SK-N-SH (cell line): ENCODE measurements around the gene PPP1R12C.
A peak's percentile ranks its signal among the peaks of the same experiment; 100 is the strongest.

Experiments
- FOXM1 ChIP-seq: IDR thresholded peaks from 2 replicates; pipeline ENCODE4 v1.4.0; 2012; ENCODE audit warnings: low read depth, mild to moderate bottlenecking
- MXI1 ChIP-seq: IDR thresholded peaks from 2 replicates; pipeline ENCODE4 v1.6.1; 2012; ENCODE audit warnings: mild to moderate bottlenecking, low read depth, low read length, improper control_type of control experiment
- POLR2AphosphoS5 ChIP-seq: IDR thresholded peaks from 2 replicates; pipeline ENCODE4 v1.6.1; 2012; ENCODE audit warnings: low read depth, low read length
- RAD21 ChIP-seq: IDR thresholded peaks from 2 replicates; pipeline ENCODE4 v1.6.1; 2012; ENCODE audit warnings: mild to moderate bottlenecking, low read length
- SMC3 ChIP-seq: IDR thresholded peaks from 2 replicates; pipeline ENCODE4 v1.6.1; 2012; ENCODE audit warnings: low read depth, low read length, improper control_type of control experiment
- TEAD4 ChIP-seq: IDR thresholded peaks from 2 replicates; pipeline ENCODE4 v1.4.0; 2012; ENCODE audit warnings: mild to moderate bottlenecking, borderline replicate concordance; ENCODE audit not compliant: insufficient read depth
- USF2 ChIP-seq: fragments of 150-350 bp; IDR thresholded peaks from 2 replicates; pipeline ENCODE4 v1.6.1; 2017; ENCODE audit warnings: antibody characterized with exemption, low read length, low read depth, borderline replicate concordance
- TF ChIP-seq, protein P1 (sequence below): fragments of 200-600 bp; sonication (generic); IDR thresholded peaks from 2 replicates; pipeline ENCODE4 v1.6.1; 2017; ENCODE audit warnings: antibody characterized with exemption, mild to moderate bottlenecking, moderate library complexity

- TF ChIP-seq, protein P1, sequence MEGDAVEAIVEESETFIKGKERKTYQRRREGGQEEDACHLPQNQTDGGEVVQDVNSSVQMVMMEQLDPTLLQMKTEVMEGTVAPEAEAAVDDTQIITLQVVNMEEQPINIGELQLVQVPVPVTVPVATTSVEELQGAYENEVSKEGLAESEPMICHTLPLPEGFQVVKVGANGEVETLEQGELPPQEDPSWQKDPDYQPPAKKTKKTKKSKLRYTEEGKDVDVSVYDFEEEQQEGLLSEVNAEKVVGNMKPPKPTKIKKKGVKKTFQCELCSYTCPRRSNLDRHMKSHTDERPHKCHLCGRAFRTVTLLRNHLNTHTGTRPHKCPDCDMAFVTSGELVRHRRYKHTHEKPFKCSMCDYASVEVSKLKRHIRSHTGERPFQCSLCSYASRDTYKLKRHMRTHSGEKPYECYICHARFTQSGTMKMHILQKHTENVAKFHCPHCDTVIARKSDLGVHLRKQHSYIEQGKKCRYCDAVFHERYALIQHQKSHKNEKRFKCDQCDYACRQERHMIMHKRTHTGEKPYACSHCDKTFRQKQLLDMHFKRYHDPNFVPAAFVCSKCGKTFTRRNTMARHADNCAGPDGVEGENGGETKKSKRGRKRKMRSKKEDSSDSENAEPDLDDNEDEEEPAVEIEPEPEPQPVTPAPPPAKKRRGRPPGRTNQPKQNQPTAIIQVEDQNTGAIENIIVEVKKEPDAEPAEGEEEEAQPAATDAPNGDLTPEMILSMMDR = no peak
- no peak for TF ChIP-seq FOXM1
- peak; percentile 43; the same call in 1 of the 2 replicates for TF ChIP-seq POLR2AphosphoS5
- no peak for TF ChIP-seq TEAD4
- TF ChIP-seq MXI1 = peak; percentile 79
- TF ChIP-seq SMC3 = no peak
- no peak for TF ChIP-seq RAD21
- TF ChIP-seq USF2 = peak; percentile 67
Observed at GRCh38 chr19:55116232-55116858, 1.1 kb downstream of the PPP1R12C start.
